ENCODE measurements around the gene DGLUCY.
"Not testable (repeated sequence)": the region's sequence is repeated elsewhere in the genome, so short reads cannot be mapped to it uniquely, and the experiment has no call there.

DGLUCY gene

GRCh38 chr14:91218014-91218413 lies 104.1 kb downstream of the DGLUCY start:
- no peak for DNase-seq

DNA sequence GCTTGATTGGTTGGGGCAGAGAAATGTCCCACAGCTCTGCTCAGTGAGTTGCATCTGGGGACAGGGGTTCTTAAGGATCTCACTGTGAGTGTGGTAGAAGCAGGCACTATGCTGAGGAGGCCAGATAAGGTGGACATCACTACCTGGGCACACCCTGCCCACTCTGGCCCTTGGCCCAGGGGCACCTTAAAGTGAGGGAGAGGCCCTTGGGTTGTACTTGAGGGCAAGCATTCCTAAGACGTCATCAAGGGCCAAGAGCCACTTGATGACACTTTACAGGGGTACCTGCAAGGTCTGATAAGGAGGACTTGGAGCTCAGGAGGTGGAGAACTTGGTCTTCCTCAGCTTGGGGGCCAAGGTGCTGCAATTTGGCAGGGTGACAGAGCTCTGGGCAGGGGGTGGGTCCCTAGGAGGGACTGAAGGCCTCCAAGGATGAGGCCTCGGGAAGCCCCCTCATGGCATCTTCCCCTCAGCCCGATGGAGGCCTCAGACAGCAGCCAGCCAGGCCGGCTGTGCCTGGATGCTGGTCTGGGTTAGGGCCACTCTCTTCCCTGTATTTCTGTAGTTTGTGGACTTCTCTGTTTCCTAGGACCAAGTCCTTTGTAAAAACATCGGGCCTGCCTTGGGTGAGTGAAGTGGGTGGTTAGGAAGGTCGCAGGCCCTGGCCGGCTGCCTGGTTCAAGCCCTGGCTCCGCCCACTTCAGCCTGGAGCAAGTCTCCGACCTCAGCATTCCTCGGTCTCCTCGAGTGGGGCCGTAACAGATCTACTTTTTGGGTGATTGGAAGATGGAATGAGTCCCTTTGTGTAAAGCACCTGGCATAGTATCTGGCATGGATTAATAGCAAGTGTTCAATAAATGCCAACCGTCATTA lies 105.9 kb downstream of the DGLUCY start:
- DNase-seq = no peak

GRCh38 chr14:91220581-91221000 lies 106.7 kb downstream of the DGLUCY start:
- DNase-seq = no peak

GRCh38 chr14:91221270-91221669 lies 107.4 kb downstream of the DGLUCY start:
- DNase-seq = no peak

- DNase-seq = no peak
Observed at GRCh38 chr14:91223028-91223783, 109.3 kb downstream of the DGLUCY start.

GRCh38 chr14:91225025-91225424 lies 111.2 kb downstream of the DGLUCY start:
- DNase-seq = no peak

DNA sequence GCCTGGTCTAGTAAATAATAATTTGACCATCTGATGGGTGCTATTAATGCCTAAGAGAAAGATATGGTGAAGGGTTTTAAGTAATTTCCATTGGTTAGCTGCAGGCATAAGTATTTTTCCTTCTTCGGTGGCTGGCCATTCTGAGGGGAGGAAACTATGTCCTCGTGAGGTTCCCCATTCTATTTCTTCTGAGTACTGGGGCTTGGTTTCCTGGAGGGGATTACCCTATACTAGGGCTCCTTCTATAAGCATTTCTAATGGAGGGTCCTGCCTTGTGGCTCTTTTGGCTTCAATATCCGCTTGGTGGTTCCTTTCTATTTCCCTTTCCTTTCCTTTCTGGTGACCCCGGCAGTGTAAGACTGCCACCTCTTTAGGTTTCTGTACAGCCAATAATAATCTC lies 112.5 kb downstream of the DGLUCY start:
- DNase-seq = not testable (repeated sequence)

DNA sequence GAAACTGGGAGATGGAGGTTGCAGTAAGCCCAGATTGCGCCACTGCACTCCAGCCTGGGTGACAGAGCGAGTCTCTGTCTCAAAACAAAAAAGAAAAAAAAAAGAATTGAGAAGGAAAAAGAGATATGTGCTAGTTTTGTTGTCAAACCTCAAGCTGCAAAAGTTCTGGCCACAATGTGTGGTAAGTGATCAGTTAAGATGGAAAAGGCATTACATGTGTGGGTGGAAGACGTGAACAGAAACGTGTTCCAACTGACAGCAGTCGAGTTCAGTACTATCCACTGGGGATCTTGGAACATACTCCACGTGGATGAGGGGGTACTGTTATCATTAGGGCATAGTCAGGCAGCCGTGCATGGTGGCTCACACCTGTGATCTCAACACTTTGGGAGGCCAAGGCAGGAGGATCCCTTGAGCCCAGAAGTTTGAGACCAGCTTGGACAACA lies 113.3 kb downstream of the DGLUCY start:
- no peak for DNase-seq

GRCh38 chr14:91228112-91229004 lies 114.5 kb downstream of the DGLUCY start:
- peak; percentile 40 to 68 (median 55) for DNase-seq

DNA sequence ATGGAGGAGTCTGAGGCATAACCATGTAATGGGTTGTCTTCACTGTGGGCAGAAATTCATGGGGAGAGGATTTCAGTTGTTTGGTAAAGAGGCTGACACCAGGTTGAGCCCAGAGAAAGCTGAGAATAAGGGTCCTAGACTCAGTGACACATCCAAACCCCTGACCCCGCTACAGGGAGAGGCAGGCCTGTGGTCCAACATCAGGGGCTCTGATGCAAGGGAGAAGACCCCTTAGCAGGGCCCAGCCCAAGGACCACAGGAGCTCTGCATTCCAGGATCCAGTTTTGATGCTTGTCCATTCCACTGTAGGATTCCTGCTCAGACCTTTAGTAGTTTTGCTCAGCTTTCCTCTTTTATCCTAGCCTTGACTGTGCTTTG lies 115.1 kb downstream of the DGLUCY start:
- DNase-seq = no peak

DNA sequence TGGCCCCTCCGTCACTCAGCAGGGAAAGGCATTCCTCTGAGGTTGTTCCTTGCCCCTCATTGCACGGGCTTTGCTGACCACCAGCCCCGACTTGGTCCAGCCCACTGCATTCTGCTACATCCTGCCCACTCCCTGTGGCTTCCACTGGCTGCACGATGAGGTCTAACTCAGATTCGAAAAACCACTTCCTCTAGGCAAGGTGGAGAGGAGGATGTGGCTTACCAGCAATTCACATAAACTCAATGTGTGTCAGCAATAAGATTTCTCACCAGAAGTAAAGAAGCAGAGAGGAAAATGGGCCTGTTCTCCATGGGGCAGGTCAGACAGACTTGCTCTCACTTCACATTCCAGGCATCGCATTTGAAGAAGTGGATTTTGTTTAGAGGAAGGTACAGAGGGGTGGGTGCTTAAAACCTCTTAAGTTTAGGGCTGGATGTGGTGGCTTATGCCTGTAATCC lies 115.9 kb downstream of the DGLUCY start:
- peak in 5 of 6 experiments; percentile 23 to 83 (median 73) for DNase-seq

DNA sequence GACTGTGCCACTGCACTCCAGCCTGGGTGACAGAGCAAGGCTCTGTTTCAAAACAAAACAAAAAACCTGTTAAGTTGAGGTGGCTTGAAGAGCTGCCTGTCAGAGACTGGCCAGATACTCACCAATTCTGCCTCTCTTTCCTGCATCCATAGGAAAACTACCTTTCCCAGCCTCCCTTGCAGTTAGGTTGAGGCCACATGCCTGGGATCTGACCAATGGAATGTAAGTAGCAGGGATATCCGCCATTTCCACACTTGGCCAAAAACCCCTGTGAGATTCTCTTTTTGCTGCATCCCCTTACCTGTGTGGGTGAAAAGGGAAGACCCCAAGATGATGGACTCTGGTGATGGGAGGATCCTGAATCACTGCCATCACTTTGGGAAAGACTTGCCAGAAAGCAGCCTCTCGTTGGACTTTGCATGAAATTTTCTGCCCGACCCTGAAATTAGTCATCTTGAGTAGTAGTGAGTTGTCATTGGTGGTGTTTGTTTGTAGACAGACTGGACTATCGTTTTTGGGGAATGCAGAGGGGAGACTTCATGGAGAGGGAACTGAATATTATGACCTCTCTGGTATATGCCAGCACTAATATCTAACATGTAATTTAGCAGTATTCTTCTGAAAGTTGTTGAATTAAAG lies 116.6 kb downstream of the DGLUCY start:
- no peak for DNase-seq

- DNase-seq = no peak
Observed at GRCh38 chr14:91231446-91231845, 117.6 kb downstream of the DGLUCY start.

DNA sequence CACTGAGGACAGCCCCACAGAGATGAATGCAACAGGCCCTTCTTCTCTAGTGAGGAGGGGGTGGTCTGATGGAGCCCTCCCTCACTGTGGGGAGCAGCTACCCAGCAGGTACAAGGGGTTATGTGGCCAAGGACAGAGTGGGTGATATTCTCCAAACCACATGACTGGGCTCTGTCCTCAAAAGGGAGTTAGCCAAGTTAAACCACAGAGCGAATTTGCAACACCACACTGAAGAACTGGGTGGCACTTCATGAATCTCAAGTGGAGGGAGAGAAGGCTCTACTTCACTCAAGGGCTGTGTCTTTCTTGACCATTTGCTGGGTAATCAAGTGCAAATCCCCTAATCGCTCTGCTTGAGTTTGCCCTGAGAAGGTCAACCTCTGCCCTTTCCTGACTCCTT lies 118.2 kb downstream of the DGLUCY start:
- DNase-seq = no peak

- no peak for DNase-seq
Observed at GRCh38 chr14:91232603-91233002, 118.7 kb downstream of the DGLUCY start.

DNA sequence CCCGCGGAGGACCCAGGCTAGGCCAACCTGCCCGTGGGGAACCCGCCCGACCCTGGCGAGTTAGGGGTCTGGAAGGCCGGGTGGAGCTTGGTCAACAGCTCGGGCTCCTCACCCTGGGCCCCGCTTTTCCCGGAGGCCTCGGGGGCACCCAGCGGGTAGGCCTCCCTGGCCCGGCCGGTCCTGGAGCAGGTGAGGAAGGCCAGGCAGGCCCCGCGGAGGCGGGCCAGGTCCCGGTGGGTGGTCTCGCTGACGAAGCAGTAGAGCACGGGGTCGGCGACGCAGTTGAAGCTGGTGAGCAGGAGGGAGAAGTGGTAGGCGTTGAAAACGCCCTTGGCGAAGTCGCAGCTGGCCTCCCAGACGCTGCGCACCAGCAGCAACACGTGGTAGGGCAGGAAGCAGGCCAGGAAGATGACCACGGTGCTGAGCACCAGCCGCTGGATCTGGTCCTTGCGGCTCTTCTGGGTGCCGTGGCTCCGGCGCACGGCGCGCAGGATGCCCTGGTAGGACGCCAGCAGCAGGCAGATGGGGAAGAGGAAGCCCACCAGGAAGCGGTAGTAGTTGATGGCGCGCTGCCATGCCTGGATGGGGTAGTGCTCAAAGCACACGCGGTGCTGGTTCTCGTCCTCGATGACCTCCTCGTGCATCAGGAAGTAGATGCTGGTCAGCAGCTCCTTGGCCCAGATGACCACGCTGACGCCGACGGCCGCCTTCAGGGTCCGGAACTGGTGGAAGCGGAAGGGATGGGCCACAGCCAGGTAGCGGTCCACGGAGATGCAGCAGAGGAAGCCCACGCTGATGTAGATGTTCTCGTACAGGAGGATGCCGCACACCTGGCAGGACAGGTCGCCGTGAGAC lies 120.3 kb downstream of the DGLUCY start:
- no peak for DNase-seq

DNA sequence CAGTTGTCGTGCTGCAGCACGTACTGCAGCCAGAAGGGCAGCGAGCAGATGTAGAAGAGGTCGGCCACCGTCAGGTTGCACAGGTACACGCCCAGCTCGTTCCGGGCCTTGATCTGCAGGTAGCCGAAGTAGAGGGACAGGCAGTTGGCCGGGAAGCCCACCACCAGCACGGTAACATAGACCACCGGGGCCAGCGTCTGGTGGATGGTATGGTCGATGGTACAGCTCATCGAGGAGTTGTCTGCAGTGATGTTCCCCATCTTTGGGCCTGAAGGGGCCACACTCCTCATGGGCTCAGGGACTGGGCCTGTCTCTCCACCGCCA lies 120.9 kb downstream of the DGLUCY start:
- DNase-seq = no peak

DNA sequence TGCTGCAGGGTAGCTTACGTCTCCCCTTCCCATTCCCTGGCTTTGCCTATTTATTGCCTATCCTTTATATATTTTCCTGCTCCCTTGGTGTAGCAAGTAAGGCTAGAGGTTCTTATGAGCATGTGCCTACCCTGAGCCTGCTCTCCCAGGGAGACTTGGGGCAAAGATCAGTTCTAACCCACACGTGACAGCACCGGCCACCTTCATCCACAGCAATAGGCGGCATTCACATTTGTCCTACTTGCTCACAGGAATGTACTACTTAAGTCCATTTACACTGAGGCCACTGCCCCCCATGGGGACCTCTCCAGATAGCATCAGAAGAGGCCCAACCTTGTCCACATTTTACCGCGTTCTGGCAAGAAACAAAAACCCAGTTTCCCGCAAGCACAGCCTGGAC lies 122.0 kb downstream of the DGLUCY start:
- no peak for DNase-seq

DNA sequence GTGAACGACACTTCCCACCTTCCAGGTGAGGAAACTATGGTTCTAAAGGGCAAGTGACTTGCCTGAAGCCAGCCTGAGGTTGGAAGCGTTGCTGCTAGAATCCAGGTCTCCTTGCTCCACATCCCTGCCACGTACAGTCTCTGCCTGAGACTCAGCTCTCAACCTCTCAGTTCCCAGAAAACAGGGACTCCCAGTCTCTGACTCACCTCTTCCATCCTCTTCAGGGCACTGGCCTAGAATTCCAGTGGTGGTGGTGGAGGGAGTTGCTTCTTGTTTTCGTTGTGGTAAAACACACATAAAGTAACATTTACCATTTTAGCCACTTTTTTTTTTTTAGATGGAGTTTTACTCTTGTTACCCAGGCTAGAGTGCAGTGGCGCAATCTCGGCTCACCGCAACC lies 123.3 kb downstream of the DGLUCY start:
- no peak for DNase-seq

DNA sequence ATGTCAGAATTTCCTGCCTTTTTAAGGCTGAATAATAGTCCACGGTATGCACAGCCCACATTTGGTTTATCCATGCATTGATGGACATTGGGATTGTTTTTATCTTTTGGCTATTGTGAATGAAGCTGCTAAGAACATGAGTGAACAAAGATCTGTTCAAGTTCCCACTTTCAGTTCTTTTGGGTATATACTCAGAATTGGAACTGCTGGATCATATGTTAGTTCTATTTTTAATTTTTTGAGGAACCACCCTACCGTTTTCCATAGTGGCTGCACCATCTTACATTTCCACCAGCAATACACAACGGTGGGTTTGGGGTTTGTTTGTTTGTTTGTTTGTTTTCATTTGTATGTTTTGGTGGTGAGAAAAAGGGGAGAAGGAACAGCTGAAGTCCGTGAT lies 124.2 kb downstream of the DGLUCY start:
- DNase-seq = no peak

GRCh38 chr14:91238661-91239060 lies 124.8 kb downstream of the DGLUCY start:
- no peak for DNase-seq

GRCh38 chr14:91241863-91242262 lies 128.0 kb downstream of the DGLUCY start:
- peak in 3 of 6 experiments; percentile 12 to 48 (median 31) for DNase-seq
